Retina (tissue), 1 donor: ENCODE results near the gene CACNG4.
A peak's percentile ranks its signal among the peaks of the same experiment; 100 is the strongest.

Experiments
- DNase-seq: peaks from one replicate; pipeline ENCODE4 v3.0.0-alpha.2; 2016

Gene CACNG4

GRCh38 chr17:66988069-66988798 lies 23.7 kb downstream of the CACNG4 start:
- no peak for DNase-seq

GRCh38 chr17:66989076-66989475 lies 24.6 kb downstream of the CACNG4 start:
- DNase-seq, result no peak

- DNase-seq, result no peak
Measured at GRCh38 chr17:66989579-66989978, 25.1 kb downstream of the CACNG4 start.

- DNase-seq, result no peak
Measured at GRCh38 chr17:66990047-66990446, 25.5 kb downstream of the CACNG4 start.

- DNase-seq, result no peak
Measured at GRCh38 chr17:66992911-66993442, 28.5 kb downstream of the CACNG4 start.

- no peak for DNase-seq
Measured at GRCh38 chr17:66994361-66994760, 29.9 kb downstream of the CACNG4 start.

GRCh38 chr17:66994930-66995535 lies 30.5 kb downstream of the CACNG4 start:
- no peak for DNase-seq

GRCh38 chr17:66995944-66996343 lies 31.4 kb downstream of the CACNG4 start:
- no peak for DNase-seq

- no peak for DNase-seq
Measured at GRCh38 chr17:66996926-66997325, 32.4 kb downstream of the CACNG4 start.

- DNase-seq, result no peak
Measured at GRCh38 chr17:67003231-67003630, 38.7 kb downstream of the CACNG4 start.

GRCh38 chr17:67004181-67004580 lies 39.7 kb downstream of the CACNG4 start:
- no peak for DNase-seq

GRCh38 chr17:67007266-67007665 lies 42.8 kb downstream of the CACNG4 start:
- DNase-seq, result no peak

- no peak for DNase-seq
Measured at GRCh38 chr17:67008101-67008500, 43.6 kb downstream of the CACNG4 start.

GRCh38 chr17:67011527-67012175 lies 47.1 kb downstream of the CACNG4 start:
- DNase-seq, result no peak

- no peak for DNase-seq
Measured at GRCh38 chr17:67013891-67014290, 49.4 kb downstream of the CACNG4 start.

- DNase-seq, result no peak
Measured at GRCh38 chr17:67015001-67015400, 50.5 kb downstream of the CACNG4 start.

GRCh38 chr17:67016039-67016762 lies 51.7 kb downstream of the CACNG4 start:
- no peak for DNase-seq

GRCh38 chr17:67017910-67018309 lies 53.4 kb downstream of the CACNG4 start:
- DNase-seq, result peak; percentile 68

GRCh38 chr17:67018471-67019434 lies 54.2 kb downstream of the CACNG4 start:
- peak; percentile 59 for DNase-seq

GRCh38 chr17:67019809-67020208 lies 55.3 kb downstream of the CACNG4 start:
- DNase-seq, result no peak

- peak; percentile 65 for DNase-seq
Measured at GRCh38 chr17:67020293-67020766, 55.8 kb downstream of the CACNG4 start.

GRCh38 chr17:67021196-67021595 lies 56.7 kb downstream of the CACNG4 start:
- no peak for DNase-seq
